Activated naive CD4-positive, alpha-beta T cell treated with anti-CD3 and anti-CD28 coated beads, Interleukin-2, amount 50 U/mL, for 16 hours (primary cell): ENCODE results near the gene PARD6G.

ENCODE experiments used
- DNase-seq: peaks from one replicate; pipeline ENCODE4 v3.0.0-alpha.2; 2020

The PARD6G gene

DNA sequence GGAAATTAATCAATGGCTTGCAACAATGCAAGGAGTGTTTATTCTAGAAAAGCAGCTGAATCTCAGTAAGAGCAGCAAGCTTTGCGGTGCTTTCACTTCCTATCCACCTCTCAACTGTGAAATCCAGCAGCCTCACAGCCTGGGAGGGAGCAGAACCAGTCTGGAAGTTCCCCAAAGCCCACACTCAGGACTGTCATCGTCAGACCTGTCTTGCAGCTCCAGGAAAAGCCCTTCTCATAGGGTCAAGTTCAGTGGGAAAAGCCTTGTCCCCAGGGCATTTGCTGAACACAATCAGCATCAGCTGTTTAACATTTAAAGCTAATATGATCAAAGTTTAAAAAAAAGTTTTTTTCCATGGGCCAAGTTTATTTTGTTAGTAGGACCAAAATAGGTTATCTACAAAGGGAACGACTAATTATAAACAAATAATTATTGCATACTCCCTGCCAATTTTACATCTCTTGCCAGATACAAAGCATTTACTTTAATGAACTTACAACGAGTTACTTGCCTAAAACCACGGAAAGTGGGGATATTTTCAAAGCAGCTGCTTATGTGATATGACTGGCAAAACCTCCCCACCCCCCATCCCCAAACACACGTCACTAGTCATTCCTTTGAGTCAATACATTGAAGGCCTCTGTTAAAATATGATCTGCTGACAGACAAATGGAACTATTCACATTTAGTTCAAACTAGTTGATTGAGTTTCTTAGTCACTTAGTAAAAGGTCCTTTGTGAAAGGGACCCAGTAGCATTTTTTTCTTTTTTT, 36.8 kb downstream of the PARD6G start:
- no peak for DNase-seq

DNA sequence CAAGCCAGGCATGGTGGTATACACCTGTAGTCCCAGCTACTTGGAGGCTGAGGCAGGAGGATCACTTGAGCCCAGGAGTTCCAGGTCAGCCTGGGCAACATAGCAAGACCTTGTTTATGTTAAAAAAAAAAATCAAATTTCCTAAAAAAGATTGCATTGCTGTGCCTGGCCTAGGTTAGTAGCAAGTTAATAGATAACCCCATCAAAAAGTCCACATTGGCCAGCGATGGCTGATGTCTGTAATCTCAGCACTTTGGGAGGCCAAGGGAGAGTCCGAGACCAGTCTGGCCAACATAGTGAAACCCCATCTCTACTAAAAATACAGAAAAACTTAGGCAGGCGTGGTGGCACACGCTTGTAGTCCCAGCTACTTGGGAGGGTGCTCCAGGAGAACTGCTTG, 38.7 kb downstream of the PARD6G start:
- DNase-seq, result no peak

DNA sequence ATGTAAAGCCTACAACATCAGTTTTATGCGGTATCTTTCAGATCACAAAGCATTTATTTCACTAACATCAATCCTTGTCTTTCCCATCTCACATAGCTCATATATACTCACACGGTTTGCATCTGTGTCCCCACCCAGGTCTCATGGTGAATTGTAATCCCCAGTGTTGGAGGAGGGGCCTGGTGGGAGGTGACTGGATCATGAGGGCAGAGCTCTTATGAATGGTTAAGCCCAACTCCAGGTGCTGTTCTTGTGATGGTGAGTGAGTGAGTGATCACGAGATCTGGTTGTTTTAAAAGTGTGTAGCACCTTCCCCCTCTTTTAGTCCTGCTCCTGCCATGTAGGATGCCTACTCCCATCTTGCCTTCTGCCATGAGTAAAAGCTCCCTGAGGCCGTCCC, 42.0 kb downstream of the PARD6G start:
- DNase-seq, result no peak

DNA sequence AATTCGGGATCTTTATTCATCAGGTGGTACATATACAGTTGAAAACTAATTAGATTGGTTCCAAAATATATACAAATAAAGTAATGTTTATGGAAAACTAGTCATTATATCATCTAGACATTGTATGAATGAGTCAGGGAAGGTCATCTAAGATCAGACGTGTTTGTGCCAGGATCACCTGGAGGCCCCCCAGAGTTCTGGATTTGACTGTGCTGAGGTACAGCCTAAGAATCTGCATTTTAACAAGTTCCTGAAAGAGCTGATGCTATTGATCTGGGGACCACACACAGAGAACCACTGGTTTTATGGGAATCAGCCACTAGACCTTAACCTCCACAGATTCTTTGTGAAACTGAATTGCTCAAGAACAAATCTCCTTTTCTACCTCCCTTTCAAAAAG, 43.2 kb downstream of the PARD6G start:
- DNase-seq, result no peak

DNA sequence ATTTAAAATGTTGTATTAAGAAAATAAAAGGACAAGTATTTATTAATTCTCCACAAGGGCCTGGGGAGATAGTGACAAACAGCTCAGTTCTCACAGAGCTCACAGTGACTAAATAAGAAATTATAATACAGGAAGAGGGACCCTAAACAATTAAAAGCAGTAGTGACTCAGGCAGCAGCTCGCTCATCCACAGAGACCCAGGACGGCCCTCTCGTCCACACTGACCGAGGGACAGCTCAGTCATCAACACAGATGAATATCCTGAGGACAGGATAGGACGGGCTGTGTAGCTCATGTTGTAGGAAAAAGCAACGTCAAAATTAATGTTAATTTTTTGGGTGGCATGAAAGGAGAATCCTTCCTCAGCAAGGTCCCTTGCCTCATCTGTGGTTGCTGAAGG, 44.1 kb downstream of the PARD6G start:
- DNase-seq, result no peak

DNA sequence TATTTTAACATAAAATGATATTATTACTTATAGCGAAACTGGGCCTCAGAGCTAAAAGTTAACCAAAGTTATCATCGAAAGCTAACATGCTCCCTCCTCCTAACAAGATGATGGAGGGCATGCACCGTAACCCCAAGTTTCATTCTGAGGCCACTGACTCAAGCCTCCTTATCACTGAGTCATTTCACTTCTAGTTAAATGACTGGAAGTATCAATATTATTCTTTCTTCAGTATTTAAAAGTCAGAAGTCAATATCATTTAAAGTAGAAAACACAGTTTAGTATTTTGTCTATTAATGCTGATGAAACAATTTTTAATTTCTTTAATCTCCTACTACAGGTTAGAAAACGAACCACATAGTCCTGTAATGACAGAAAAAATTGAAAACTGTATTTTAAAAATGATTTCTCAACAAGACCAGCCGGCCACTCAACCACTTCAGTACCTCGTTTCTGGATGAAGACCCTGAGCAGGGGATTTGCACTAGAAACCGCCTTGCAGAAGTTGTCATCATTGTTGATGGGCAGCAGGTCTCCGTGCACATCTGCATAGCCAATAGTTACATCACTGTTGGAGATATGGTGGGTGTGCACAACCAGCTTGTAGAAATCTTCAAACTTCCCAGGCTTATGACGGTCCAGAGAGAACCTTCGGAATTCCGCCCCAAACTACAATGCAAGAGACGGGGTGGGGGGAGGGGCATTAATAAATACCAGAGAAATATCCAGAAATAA, 44.9 kb downstream of the PARD6G start:
- no peak for DNase-seq

DNA sequence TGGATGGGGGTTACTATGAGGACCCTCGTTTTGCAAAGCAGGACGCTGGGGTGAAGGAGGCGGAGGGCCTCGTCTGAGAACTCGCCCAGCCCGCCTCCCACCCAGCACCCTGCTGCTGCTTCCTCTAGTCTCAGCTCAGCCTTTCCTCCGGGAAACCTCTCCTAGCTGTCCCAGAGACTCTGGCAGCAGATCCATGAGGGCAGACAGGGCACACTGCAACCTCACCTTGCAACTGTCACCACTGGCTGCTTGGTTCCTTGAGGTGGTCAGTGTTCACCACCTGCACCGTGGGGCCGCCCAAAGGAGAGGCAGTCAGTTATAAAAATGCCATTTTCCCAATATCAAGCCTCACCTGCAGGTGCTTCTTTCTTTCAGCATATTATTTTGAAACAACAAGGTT, 45.6 kb downstream of the PARD6G start:
- DNase-seq, result no peak

DNA sequence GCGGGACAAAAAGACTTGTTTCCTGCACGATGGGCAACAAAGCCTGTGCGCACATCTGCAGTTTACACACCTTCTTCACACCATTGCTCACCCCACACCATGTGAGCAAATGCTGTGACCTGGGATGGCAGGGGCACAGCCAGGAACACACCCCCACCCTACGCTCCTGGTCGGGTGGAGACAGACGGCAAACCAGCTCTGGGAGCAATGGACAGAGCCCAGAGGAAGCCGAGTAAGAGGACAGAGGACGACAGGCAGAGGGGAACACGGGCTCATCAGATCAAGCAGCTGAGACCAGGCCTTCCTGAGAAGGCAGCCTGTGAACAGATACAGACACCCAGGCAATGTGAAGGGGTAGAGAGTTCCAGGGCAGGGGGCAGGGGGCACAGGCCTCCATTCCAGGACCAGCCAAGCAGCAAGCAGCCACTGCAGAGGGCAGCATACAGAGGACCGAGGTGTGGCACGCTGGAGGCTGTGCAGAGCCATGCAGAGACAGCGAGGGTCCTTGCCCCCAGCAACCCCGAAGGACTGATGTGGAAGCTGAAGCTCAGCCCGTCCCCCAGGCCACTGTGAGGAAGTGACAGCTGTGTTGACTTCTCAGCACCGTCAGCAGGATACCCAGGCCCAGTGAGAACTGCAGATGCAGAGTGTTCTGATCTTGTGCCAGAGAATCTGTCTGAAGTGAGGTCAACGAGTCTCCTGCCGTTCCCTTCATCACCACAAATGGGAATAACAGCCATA, 46.2 kb downstream of the PARD6G start:
- no peak for DNase-seq

DNA sequence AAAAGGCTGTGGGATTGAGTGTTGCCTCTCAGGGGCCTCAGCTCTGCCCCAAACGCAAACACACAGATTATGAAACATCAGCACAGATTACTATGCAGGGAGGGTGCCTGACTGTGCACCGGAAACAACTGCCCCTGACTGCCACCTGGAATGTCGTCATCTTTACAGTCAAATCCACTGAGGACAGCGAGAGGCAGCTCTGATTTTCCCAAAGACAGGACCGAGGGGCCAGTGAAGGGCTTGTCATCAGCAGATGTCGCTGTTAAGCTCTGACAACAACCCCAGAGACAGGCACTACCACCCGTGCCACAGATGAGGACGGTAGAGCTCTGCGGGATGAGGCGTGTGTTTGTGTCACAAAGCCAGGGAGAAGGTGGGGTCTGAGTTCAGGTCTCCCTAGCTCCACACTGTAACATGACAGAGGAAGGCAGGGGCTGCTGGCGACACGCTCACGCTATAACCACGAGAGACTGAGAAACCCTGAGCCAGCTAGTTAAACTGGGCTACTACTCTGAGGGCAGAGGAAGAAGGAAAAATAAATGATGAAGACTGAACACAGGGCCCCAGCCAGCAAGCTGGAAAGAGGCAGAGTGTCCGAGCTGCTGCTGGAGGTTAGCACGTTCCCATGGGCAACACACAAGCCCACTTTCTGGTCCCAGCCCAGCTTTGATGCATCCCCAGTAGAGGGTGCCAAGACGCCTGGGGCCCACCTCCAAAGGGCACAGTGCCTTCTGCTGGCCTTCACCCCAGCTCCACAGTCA, 47.0 kb downstream of the PARD6G start:
- DNase-seq, result no peak

DNA sequence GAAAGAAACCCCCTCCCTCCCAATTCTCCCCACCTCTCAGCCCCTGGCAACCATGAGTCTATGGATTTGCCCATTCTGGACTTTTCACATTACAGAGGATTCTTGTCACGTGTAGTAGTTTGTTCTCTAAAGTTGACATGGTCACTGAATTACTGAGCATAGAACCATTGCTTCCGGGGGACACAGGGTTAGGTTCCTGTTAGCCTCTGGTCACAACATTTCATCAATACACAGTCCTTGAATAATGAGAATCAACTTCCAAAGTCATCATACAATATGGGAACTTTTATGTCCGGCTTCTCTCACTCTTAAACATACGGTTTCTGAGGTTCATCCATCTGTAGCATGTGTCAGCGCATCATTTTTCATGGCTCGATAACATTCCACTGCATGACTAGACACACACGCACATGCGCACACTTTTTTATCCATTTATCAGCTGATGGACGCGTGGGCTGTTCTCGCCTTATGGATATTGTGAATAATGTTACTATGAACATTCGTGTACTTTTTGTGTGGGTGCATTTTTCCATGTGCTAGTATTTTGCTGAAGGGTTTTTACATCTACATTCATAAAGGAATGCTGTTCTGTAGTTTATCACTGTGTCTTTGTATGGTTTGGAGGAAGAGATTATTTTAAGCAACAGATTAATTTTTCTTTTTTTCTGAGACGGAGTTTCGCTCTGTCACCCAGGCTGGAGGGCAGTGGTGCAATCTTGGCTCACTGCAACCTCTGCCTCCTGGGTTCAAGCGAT, 48.1 kb downstream of the PARD6G start:
- DNase-seq, result no peak

DNA sequence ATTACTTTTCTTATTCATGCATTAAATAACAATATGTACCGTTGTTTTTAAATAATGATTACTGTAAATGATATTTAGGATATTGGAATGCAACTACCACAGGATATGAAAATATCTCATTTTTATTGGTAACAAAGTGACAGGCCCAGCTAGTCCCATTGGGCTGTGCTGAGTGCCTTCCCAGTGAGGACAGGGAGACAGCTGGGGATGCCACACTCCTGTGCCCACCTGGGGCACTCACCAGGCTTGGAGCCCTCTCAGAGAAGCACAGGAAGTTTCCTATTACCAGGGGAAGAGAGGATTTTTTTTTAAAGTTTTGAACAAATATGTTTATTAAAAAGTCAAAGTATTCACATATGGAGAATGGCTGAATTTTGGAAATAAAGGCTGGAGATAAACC, 48.9 kb downstream of the PARD6G start:
- no peak for DNase-seq

DNA sequence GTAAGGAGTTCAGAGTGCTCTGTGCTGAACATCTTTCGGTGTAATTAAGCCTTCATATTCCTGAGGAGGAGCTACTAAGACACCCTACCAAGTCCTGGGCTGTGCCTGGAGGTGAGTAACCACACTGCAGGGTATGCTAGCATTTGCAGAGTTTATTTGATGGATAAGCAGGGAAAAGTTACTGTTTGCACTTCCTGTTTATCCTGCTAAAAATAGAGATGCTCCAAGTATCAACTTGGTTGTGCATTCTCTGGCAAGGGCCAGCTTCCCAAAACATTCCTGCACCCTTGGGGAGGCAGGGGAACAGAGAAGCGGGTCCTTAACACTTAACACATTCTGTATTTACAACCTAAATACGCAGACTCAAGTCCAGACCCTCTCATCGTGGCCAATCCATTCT, 49.8 kb downstream of the PARD6G start:
- no peak for DNase-seq

DNA sequence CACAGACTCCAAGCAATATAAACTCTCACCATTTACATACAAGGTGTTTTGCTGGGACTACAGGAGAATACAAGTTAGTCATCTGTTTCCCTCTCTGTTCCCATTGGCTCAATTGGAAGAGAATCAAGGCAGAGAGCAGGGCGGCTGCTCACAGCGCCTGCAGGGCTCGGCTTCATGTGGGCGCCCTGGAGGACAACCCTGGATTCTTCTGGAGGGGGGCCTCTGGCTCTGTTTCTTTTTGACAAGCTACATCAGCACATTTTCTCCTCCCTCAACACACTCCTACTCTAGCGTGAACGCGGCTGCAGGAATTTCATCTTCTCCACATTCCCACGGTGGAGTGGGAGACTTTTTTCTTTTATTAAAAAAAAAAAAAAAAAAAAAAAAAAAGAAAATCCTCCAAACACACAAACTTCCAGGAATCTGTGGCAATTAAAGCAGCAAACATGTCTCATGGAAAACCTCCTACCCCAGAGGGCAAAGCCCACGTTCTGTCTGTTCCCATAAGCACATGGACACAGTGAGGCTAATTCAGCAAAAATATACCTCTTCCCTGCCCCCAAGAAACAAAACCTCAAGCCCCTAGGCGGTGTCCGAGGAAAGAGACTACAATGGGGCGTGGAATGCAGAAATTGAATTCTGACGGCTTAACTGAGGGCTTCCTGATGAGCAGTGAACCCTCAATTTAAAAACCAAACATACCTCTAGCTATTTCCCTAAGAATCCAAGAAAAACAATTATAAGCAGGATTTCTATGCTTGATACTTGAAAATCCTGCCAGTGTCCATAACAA, 50.6 kb downstream of the PARD6G start:
- DNase-seq, result no peak

DNA sequence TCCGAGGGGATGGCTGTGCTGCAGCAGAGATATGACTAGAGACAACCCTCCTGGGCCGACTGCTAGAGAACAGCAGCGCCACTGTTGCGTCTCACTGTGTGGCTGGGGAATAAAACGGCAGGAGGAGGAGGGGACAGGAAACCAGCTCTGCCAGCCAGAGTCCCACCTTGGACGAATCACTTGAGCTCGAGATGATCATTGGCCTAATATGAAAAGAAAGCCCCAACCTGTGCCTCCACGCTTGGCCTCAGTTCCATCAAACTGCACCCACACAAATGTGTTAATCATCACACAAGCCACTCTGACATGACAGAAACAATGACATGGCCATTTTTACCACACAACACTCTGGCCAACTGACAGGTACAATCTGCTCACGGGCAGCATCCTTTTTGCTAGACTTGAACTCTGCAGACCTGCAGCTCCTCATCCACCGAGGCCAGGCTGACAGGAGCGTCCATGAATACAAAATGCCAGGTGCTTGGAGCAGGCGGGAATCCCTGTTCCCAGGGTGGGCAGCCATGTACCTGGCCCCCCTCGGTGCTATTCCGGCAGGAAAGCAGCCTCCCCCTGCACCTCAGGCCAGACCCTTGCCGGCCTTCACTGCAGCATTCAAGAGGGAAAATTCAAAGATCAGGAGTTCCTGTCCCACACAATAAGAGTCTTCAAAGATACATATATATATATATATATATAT, 52.3 kb downstream of the PARD6G start:
- no peak for DNase-seq

DNA sequence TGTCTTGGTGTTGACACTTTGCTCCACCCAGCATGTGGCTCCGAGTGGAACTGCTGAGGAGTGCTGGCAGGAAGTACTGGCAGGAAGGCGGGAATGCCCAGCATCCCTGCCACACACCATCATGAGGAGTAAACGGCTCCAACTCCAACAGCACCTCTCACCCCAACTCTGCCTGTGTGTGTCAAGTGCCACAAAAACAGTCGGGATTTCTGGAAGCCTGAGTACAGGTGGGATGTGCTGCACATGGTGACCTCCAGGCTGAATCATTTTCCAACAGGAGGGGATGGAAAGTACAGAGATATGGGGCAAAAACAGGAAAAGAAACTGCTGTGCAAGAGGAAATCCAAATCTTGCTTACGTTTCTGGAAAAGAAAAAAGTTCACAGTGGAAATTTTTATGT, 53.6 kb downstream of the PARD6G start:
- no peak for DNase-seq

DNA sequence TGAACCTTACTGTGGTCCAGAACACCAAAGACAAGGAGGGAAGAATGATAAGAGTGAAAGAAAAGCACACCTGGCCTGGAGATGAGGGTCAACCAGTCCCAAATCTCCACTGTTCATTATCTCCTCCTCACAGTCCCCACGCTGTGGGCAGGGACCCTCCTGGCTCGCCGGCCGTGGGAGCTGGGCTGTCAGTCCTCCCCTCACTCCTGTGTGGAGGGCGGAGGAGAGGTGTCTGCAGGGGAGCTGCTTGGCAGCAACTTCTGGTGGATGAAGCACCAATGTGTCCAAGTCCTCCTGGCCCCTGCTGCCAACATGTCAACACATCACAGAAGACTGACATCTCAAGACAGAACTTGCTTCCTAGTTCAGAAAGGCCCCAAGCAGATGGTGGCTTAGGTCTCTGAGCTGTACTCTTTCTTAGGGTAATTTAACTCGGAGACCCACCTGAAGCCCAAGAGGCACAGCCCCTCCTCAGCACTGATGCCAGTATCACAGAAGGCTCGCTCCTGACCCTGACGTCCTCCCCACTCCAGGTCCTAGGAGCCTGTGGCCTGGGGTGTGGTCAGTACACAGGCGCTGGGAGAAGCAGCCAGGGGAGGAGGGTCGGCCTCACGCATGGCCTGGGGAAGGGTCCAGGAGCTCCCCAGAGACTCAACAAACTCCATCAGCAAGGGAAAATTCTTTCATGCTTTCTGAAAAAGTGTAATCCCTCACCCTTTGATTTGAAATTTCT, 54.5 kb downstream of the PARD6G start:
- DNase-seq, result no peak

DNA sequence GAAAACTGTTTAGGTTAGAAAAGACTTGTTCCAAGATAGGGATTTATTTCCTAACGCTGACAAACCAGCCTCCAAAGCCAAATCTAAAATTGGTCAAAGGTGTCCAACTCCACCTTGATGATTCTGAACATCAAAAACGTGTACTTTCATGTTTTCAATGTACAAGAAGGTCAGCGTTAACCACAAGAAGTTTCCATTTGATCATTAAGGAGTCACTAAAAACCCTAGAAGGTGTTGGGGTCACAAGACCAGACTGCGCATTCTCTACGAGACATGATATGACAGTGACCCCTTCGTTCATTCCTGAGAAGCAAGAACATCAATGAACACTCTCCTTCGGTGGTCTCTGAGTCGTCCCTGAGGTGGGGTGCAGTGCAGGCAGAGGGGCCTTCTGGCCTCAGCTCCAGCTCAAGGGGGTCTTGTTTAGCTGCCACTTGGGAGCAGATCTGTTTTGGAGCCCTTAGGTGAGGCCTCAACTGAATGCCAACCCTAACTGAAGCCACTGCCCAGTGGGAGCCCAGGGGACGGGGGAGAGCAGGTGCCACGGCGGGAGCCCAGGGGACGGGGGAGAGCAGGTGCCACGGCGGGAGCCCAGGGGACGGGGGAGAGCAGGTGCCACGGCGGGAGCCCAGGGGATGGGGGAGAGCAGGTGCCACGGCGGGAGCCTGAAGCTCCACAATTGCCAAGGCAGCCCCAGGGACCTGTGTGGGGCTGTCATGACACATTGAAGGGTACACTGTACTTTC, 55.2 kb downstream of the PARD6G start:
- DNase-seq, result no peak

DNA sequence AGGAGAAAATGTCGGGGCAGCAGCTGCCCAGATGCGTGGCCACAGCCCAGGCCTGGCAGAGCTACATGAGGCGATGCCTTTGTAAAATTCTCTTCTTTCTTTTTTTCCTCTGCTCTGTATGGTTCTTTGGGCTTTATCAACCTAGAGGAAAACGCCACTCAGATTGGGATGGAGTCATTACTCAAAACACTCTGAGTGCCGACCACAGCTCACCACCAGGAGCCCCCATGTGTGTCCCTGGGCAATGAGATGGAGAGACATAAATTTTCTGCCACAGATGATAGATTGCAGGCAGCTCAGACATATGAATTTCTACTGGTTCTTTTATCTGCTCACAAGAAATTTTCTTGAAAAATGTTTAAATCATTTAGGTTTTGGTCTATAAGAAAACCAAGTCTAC, 56.0 kb downstream of the PARD6G start:
- DNase-seq, result no peak

DNA sequence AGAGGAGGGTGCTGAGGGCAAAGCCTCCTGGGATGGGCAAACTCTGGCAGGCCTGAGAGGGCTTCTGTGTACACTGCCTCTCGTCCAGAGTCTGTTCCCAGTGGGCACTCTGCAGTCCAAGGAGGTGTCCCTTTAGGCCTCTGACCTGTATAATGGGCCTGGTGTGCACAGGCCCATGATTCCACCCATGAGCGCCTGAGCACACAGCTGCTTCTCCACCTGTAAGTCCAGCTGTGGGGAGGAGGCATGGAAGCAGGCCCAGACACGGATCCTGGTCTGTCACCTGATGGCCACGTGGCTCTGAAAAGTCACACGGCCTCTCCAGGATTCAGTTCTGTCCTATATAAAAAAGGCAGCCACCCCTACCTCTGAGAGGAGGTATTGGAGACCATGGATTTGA, 57.0 kb downstream of the PARD6G start:
- no peak for DNase-seq

DNA sequence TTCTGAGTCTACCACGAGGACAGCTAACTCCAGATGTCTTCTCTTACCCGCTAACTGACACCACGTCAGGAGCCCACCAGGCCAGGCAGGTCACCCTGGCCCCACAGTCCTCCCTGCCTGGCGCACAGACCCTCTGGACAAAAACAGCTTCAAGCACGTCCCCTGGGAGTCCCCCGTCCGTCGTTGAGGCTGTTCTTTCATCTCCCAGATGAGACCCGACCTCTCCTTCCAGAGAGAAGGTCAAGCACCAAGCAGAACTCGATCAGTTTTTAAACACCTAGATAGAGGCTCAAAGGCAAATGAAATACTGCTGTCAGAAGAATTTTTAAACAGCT, 57.8 kb downstream of the PARD6G start:
- DNase-seq, result no peak
